NCI-H1694 (cell line): Measurements from ENCODE around the gene EDA.

ENCODE experiments used
- DNase-seq: peaks from one replicate; lab custom pipeline; 2025; lab: John Stamatoyannopoulos, UW

Gene EDA

DNA sequence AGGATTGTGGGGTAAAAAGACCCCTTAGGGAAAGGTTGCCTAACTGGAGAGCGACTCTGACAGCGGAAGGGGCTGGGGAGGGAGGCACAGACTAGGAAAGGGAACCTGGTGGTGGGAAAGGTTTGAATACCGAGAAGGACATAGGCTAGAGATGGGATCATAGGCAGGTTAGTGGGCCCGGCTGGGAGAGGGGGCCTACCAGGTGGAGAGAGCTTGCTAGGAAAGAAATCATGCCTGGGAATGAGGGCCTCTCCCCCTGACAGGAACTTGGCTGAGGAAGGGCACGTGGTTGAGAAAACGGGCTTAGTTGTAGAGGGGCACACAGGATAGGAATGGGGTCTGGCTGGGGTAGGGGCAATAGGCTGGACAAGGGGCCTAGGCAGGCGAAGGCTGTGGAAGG, 450.7 kb downstream of the EDA start:
- no peak for DNase-seq

DNA sequence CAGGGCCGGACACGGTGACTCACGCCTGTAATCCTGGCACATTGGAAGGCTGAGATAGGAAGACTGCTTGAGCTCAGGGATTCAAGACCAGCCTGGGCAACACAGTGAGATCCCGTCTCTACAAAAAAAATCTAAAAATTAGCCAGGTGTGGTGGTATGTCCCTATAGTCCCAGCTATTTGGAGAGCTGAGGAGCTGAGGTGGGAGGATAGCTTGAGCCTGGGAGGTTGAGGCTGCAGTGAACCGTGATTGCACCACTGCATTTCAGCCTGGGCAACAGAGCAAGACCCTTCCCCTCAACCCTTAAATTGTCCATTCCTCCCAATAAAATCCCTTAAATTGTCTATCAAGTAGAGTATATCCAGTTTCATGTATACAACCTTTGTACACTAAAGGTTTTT, 463.4 kb downstream of the EDA start:
- DNase-seq, result no peak

DNA sequence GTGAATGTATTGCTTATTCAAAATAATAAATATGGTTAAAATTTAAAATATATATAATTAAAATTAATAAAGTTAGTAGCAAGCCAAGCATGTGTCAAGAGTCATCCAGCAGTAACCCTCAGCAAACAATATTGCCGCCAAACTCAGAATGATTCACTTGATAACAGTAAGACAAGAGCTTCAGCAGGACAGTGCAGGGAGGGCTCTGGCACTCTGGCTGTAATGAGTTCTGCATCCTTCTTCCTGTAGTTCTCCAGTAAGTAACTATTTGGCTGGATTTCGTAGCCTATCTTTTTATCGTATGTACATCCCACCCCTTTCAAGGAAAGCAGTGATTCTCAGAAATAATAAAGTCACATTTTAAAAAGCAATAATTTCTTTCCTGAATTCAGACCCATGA, 464.0 kb downstream of the EDA start:
- no peak for DNase-seq

DNA sequence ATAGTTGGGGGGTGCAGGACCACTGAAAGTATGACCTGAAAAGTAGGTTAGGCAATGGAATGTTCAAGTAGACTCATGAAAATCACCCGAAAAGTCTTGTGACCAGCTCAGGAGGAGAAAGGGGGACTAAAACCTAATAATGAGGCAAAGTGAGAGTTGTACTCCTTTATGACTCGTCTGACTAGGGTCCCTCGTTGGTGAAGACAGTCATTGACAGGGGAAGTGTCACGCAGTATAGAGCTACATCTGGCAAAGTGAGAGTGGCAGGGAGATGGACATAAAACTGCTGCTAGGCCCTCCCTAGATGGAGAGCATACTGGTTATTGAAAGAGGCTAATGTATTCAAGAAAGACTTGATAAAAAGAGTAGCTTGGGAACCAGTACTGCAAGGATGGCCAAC, 466.8 kb downstream of the EDA start:
- no peak for DNase-seq

DNA sequence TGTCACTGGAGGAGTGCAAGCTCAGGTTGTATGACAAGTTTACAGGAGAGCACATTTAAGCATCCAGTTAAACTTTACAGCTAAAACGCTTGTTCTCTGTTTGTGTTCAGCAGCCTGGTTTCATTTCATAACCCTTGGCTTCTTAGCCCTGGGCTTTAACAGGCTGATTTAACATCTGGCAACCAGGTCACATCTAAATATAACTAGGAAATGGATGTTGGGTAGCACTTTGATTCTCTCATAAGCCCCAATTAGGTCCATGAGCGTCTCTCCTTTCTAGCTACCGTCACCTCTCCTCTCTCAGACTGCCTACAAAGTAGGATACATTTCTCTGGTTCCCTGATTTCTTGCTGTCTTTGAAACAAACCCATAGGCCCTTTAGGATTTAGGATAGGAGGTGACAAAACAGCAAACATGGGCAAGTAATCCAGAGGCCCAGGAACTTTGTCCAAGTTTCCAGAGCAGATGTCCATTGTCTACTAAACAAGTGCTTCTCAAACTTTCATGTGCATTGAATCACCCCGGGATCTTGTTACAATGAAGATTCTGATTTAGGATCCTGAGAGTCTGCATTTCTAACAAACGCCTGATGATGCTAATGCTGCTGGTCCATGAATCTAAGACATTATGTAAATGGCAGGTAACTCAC, 468.8 kb downstream of the EDA start:
- no peak for DNase-seq

DNA sequence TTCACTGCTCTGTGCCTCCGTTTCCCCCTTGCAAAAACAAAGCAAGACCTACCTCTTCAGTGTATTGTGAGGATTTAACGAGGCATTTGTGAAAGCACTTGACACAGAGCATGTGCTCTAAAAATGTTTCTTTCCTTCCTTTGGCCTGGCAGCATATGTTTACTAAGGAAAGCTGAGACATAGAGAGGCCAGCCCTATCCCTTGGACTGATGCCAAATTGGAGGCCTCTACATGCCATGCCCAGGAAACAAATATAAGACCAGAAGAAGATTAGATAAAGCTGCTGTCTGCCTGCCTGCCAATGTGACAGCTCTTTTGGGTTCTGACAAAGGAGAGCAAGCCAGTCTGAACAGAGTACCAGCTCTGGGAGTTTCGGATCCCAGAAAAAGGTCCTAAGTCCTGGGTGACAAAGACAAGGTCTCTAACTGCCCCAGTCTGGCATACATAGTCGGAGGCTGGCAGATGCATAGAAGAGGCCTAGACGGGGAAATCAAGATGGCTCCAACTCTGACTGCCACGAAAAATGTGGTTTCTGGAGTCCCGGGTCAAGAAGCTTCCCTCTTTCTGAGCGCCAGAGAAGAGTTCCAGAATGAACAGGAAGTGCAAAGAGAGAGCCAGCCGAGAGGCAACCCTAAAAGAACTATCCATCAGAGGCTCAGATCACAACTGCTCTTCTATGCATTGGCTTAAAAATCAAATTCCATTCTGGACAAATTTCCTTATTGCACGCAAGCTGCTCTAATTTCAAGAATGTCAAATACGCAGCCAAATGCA, 472.1 kb downstream of the EDA start:
- no peak for DNase-seq

DNA sequence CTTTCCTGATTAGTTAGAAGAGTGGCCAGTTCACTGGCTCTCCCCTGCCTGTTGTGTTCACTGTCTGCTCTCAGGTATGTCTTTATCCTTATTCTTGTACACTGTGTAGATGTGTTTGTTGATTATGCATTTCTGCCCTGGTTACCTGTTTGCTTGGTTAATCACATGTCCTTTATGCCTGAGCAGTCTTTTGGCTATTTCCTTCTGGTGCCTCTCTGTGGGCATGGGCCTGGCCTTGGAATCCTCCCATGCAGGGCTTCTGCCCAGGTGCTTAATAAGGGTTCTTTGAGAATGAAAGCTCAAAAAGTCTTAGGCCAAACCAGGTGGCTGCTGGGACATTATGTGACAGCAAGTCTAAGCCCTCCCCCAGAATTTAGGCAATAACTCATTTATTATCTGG, 472.8 kb downstream of the EDA start:
- no peak for DNase-seq
